DLD1 (cell line): ENCODE data around the gene UNCX.
"Not testable (repeated sequence)": the region's sequence is repeated elsewhere in the genome, so short reads cannot be mapped to it uniquely, and the experiment has no call there.

Experiments
- in situ Hi-C: cut with HindIII; loops from 2 replicates; pipeline ENCODE4 v1.10.0; 2017; ENCODE audit warnings: low sequenced_read_pairs

Gene UNCX

DNA sequence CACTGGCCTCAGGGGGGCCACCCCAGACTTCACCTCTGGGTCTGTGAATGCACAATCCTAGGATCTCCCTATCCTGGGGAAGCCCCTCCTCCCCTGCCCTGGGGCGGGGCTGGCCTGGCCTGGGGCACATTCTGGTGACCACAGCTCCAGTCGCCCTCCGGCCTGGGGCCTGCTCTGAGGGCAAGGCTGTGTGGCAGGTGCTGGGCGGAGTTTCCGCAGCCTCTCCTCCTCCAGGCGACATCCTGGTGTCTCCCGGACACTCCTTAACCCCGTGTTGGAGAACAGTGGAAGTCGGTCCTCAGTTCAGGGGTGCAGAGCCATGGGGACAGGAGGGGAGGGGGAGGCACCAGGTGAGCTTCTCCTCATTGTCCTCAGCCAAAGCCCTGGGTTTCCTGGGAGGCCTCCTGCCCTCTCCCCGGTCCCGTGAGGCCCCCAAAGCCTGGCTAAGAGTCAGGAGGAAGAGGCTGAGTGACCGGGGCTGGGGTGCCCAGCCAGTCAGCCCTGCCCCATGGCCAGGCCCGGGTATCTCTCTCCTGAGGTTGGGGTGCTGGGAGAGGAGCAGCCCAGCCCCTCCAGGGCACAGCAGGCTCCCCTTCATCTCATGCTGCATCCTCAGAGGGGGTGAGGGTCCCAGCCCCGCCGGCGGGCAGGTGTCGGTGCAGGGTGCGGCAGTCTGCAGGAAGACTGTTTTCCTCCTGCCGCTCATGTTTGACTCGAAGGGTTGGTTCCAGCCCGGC, 22.6 kb downstream of the UNCX start:
- in situ Hi-C loops, result no loop called here

DNA sequence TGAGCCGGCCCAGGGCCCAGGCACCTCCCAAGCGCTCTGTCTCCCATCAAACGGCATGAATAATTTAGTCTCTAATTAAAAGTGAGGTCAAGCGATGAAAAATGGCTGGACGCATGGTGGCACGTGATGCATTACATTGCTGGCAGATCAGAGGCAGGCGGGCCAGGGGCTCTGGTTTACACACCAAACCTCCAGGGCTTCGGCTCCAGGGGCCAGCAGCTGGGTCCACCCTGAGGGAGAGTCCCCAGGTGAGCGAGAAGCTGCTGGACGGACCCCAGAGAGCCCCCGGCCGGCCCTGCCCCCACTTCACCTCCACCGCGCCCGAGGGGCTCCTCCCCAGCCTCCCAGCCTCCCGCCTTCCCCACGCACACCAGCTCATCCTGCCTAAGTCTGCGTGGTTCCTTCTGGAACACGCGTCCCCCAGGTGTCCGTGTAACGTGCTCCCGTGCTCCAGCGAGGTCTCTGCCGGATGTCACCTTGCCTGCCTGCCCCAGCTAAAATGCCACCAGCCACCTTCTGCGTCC, 23.2 kb downstream of the UNCX start:
- in situ Hi-C loops, result no loop called here

DNA sequence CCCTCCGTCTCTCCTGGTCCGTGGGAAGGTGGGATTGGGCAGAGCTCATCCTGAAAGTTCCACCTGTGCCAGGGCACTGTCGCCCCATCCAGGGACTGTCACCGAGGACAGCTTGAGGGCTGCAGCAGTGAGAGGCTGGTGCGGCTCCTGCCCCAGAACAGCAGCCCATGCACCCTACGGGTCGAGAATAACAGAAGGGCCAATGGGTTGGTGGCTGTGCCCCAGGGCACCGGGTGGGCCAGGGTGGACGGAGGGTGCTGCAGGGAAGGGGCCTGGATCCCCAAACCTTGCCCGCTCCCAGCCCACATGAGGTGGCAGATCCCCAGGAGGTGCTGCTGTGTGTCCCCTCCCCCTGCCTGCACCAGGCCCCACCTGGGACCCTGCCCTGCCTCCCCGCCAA, 23.9 kb downstream of the UNCX start:
- in situ Hi-C loops, result no loop called here

DNA sequence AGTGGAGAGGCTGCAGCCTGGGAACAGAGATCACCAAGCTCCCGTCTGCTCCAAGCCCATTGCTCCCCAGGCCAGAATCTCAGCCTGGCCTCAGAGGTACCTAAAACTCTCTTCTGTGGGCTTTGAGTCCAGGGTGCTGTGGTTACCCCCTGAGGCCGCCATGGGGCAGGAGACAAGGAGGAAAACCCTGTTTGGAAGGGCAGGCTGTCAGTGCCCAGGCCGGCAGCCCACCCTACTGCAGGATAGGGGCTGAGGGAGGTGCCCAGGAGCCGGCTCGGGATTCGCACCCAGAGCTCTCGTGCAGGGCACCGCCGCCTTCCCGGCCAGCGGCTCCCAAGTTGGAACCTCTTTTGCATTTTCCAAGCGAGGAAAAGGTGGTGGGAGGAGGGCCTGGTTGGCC, 24.5 kb downstream of the UNCX start:
- in situ Hi-C loops, result no loop called here

DNA sequence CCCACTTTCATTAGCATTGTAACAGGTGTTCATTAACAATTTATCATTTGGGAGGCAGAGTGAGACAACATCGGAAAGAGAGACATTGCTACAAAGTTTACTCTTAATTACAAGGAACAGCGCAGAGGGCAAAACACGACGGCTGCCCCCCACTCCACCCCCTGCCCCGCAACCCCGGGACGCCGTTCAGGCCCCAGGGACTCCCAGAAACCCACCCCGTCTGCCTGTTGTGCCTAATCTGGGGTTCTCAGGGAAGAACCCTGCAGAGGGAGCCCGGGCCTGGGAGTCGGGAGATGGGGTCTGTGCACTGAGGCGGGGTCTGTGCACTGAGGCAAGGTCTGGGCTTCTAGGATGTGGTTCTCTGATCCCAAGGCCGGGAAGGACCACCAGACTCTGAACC, 25.2 kb downstream of the UNCX start:
- in situ Hi-C loops, result no loop called here

DNA sequence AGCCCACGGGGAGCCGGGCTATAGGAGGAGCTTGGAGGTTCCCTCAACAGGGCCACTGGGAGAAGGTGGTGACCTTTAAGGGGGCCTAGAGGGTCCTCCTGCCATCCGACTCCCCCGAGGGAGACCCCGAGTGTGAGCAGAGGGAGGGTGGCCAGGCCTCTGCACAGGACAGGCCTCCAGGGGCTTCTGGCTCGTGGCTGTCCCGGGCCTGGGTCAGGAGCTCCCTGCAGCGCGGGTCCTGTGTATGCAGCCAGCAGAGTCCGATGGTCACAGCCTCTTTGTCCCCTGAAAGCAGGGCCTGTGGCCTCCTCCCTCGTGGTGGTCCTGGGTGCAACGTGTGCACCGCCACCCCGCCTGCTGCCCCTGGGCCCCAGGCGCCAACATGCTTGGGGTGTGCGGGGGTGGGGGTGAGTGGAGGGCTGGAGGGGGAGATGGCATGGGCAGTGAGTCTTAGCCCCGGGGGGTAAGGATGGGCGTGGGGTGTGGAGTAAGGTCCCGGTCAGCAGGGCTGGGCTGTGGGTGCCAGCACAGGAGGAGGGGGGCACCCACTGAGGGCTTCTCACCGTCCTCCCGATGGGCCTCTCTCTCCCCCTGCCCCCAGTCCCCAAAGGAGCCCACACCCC, 27.1 kb downstream of the UNCX start:
- in situ Hi-C loops, result no loop called here

DNA sequence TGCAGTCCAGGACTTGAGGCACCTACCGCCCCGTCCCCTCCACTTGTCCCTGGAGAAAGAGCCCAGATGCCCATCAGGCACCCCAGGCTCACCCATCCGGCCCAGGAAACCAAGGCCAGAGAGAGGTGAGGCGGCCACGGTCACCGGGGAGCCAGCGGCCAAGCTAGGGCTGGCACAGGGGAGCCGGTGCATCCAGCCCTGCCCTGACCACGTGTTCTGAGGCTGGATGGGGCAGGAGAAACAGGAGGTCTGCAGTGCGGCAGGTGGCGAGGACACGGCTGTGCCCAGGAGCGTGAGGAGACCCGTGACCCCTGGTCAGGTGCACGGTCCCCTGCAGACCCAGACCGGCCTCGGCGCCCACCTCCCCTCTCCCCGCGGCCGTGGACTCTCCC, 27.6 kb downstream of the UNCX start:
- in situ Hi-C loops, result no loop called here

DNA sequence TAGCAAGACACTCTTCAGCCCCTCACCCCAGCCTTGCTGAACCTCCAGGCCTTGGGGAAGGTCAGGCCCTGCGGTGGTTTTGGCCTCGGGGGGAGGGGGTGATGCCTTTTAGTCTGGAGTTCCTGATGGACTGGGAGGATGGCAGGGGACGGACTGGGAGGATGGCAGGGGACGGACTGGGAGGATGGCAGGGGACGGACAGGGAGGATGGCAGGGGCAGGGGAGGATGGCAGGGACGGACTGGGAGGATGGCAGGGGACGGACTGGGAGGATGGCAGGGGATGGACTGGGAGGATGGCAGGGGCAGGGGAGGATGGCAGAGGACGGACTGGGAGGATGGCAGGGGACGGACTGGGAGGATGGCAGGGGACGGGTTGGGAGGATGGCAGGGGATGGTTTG, 28.4 kb downstream of the UNCX start:
- in situ Hi-C loops, result not testable (repeated sequence)

DNA sequence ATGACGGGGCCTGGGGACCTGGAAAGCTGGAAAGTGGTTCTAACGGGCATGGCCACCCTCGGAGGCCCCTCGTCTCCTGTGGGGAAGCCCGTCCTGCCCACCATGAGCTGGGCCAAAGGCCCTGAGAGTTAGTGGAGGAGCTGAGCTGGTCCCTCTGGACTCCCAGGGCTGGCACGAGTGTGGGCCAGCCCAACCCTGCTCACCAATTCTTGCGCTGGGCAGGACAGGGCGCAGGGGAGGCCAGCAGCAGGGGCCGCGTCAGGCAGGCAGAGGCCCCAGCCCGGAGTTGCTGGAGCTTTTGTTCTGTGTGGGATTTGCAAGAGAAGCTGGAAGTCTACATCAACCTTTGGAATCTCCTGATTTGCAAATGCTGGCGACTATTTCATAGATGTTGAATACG, 29.8 kb downstream of the UNCX start:
- in situ Hi-C loops, result no loop called here

DNA sequence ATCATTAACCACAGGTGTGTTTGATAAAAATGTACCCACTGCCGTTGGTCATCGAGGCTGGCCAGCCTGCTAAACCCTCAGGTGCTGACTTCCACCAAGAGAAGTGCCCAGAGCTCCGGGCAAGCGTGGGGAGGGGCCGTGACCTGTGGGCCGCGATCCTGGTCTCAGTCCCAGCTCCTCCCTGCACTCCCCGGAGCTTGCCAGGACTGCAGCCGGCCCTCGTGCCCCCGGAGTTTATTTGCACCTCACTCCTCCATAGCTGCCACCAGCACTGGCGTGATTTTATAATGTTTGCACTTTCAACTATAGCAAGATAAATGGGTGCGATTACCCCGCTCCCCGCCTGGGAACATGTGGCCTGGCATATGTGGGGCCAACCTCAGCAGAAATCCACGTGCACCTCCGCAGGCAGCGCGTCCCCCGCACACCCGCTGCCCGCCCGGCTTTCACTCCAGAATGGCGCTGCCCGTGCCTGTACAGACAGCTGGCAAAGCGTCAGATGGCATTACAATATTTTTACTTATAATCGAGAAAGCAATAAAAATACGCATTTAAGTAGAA, 30.8 kb downstream of the UNCX start:
- in situ Hi-C loops, result no loop called here

DNA sequence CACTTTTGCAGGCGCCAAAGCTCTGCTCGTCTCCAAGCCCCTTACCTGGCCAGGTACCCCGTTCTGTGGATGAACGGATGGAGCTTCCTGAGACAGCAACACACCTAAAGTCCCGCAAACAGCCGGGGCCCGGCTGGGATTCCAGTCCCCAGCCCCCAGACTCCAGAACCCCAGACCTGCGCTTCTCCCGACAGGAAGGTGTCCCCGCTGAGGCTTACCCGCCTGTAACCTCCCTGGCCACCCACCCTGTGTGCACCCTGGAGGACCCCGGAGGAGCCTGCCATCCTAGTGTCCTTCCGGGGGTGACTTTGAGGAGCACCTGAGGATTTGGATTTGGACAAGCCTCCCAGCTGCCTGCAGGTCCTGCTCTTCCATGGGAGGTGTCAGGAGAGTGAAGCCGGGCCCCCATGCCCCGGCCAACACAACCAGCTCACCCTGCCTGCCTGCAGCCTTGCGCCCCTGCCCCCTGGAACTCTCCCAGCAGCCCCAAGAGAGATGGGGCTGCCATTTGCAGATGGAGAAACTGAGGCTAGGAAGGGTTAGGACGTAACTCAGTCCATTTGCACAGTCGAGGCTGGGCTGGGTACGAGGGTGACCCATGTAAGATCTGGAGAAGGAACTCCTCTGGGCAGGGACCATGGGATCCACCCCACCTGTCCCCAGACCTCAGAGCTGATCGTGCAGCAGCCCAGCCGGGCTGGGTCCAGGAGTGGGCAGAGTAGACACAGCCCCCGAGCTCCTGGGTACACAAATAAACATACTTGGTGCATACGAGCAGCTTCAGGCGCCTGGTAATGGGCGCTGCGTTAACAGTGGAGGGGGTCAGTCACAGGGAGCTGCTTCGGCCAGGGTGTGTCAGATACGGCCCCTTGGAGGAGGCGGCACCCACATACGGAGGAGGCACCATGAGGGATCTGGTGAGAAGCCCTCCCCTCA, 31.9 kb downstream of the UNCX start:
- in situ Hi-C loops, result no loop called here

DNA sequence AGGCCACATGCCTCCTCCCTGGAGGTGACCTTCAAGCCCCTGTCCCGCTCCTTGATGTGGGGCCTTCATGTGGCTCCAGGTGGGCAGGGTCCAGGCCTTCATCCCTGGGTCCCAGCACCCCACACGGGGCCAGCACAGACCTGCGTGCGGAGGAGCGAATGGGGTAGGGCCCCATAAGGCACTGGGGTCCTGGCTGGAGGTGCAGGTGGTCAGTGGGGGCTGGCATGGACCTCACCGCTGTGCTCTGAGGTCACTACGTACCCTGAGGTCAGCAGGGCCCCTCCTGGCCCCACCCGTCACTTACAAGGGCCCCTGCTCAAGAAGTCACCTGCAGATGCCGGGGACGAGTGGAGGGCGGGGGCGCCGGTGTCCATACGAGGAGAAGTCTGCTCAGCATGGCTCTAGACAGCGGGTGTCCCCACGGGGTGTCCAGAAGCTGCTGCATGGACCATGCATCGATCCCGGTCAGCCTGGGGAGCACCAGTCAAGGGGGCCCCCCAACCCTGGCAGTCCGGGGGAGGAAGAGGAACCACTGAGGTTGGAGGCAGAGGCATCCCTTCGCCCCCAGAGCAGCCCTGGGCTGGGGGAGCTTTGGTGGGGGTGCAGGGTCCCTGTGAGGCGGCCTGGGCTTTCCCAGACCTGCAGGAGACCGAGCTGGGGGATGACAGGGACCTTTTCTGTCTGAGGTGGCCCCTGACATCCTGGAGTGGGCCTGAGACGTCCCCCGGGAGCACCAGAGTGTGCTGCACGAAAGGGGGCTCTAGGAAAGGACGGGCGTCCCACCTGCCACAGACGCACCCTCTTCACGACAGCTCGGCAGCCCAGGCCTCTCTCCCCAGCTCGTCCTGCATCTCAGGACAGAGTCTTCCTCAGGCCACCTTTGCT, 34.6 kb downstream of the UNCX start:
- in situ Hi-C loops, result no loop called here

DNA sequence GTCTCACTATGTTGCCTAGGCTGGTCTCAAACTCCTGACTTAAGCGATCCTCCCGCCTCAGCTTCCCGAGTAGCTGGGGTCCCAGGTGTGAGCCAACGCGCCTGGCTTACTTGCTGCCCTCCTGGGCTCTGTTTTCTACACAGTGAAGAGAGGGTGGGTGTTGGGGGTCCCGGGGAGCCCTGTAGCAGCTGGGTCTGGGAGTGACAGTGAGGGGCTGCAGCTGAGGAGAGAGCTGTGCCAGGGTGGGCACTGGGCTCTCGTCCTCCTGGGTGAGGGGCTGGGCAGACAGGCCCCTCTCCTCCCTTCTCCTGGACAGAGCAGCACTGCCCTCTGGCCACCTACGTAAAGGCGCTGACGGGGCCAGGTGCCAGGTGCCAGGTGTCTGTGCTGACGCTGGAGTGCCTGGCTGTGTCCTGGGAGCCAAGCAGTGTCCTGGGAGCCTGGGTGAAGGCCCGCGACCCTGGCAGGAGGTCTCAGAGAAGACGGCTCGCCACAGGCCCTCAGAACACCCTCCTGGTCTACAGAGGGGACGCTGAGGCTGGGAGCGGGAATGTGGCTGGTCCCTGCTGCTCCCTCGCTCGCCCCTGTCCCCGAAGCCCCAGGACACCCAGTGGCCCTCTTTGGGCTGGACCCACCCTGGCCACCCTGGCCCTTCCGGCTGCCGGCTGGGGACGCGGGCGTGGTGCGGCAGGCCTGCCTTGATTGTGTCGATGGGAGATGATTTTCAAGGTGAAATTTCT, 35.6 kb downstream of the UNCX start:
- in situ Hi-C loops, result no loop called here

DNA sequence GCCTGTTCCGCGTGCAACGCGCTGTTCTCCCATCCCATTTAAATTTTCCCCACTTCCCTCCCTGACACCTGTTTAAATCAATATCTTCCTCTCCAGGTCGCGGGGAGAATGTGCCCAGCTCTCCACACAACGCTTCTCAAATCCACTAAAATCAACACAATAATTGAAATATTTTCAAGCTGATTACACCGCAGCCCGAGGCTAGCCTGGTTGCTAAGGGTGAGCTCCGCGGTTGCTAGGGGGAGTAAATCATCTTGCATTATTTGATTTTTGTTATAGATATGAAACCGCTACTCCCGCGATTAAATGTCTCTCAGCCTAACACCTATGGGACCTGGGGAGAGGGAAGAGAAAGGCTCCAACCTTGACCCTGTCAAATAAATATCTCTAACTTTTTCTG, 36.2 kb downstream of the UNCX start:
- in situ Hi-C loops, result no loop called here

DNA sequence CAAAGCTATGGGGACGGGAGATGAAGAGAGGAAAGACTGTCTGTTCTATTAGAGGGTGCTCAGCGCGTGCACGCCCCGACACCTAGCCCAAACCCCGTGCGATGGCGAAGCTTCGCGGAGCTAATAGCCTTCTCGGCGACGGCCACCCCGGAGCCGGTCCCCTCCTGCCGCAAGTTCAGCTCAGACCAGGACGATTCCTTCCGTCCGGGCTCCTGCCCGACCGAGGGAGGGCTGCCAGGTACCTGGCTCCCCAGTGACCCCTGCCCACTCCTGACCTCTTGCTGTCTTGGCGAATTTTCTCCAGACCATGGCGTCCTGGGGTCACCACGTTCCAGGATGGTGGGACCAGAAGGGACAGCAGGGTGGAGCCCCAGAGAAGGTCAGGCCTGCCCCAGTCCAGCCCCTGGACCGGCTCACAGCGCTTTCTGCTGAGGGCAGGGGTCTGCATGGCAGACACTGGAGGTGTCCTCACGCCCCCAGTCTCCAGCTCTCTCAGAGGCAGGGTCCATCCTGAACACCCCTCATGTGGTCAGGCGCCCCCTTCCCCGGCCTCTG, 36.7 kb downstream of the UNCX start:
- in situ Hi-C loops, result no loop called here

DNA sequence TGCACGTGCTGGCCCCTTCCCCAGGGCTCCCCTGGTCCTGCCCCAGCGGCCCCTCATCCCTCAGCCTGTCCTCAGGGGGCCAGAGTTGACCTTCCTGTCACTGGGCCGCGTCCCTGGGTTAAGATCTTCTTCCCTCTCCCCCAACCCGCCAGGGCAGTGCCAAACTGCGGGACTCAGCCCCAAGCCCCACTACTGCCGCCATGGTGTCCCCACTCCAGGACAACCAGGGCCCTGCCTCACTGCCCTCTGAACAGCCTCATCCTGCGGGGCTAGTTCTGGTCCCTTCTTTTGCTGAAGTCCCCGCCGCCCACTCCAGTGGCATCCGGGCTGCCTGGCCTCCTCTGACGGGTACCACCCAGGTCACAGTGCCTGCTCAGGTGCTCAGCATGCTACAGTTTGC, 37.5 kb downstream of the UNCX start:
- in situ Hi-C loops, result no loop called here

DNA sequence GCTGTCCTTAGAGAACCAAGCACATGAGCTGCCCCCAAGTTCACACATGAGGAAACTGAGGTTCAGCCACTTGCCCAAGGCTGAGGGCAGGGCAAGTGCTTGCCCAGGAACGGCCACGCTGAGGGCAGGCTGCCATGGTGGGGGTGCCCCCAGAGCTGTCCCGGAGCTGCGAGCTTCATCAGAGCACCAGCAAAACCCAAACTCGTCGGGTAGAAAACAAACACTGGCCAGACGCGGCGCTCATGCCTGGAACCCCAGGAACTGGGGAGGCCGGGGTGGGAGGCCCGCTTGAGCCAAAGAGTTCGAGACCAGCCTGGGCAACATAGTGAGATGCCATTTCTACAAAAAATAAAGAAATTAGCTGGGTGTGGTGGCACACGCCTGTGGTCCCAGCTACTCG, 38.4 kb downstream of the UNCX start:
- in situ Hi-C loops, result no loop called here

DNA sequence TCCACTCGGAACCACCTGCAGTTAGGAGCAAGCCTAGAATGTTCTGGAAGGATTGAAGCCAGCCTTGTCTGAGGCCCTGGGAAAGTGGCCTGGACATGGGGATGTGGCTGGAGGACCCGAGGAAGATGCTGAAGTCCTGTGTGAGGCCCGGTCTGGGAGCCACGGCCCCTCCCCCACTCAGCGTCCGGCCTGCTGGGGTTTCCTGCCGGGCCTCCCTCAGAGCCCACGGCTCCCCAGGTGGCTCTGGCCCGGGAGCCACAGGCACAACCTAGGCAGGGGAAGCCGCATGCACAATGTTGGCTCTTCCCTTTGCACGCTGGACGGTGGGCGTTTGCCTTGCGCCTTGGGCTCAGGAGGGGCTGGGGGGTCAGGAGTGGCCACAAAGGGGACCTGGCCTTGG, 39.0 kb downstream of the UNCX start:
- in situ Hi-C loops, result no loop called here

DNA sequence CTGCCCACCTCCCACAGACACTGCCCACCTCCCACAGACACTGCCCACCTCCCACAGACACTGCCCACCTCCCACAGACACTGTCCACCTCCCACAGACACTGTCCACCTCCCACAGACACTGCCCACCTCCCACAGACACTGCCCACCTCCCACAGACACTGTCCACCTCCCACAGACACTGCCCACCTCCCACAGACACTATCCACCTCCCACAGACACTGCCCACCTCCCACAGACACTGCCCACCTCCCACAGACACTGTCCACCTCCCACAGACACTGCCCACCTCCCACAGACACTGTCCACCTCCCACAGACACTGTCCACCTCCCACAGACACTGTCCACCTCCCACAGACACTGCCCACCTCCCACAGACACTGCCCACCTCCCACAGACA, 39.5 kb downstream of the UNCX start:
- in situ Hi-C loops, result not testable (repeated sequence)
